GM23248 (cell line): ENCODE results near the gene RUNX3. TPM values are rescaled to one million over a fixed set of nuclear protein-coding genes. Genes with fewer than 3 reads are reported as not detected.
"Not testable (repeated sequence)": the region's sequence is repeated elsewhere in the genome, so short reads cannot be mapped to it uniquely, and the experiment has no call there.

Experiments used
- DNase-seq: peaks from one replicate; pipeline ENCODE4 v3.0.0-alpha.2; 2015
- H2AFZ ChIP-seq: fragments of 200-600 bp; sonication (generic); 2 replicates; pipeline ENCODE4 v1.6.1; 2016; ENCODE audit warnings: antibody characterized with exemption
- H3F3A ChIP-seq: fragments of 200-600 bp; sonication (generic); 2 replicates; pipeline ENCODE4 v1.6.1; 2016; ENCODE audit warnings: mild to moderate bottlenecking, antibody characterized with exemption, mixed run types; ENCODE audit not compliant: insufficient read depth
- H3K27ac ChIP-seq: fragments of 200-600 bp; sonication (generic); 2 replicates; pipeline ENCODE4 v1.5.1; 2016; ENCODE audit warnings: mild to moderate bottlenecking
- H3K27me3 ChIP-seq: fragments of 200-600 bp; sonication (generic); replicated peaks from 2 replicates; pipeline ENCODE4 v1.6.1; 2016; ENCODE audit warnings: mild to moderate bottlenecking; ENCODE audit not compliant: insufficient read depth
- H3K36me3 ChIP-seq: fragments of 200-600 bp; sonication (generic); 2 replicates; pipeline ENCODE4 v1.6.1; 2016; ENCODE audit warnings: low read depth, mild to moderate bottlenecking
- H3K4me1 ChIP-seq: fragments of 200-600 bp; sonication (generic); 2 replicates; pipeline ENCODE4 v1.6.1; 2016; ENCODE audit warnings: mild to moderate bottlenecking; ENCODE audit not compliant: insufficient read depth
- H3K4me2 ChIP-seq: fragments of 200-600 bp; sonication (generic); one replicate; pipeline ENCODE4 v1.6.1; 2016; ENCODE audit warnings: mild to moderate bottlenecking; ENCODE audit not compliant: unreplicated experiment
- H3K4me3 ChIP-seq: fragments of 200-600 bp; sonication (generic); 2 replicates; pipeline ENCODE4 v1.5.1; 2016; ENCODE audit warnings: mild to moderate bottlenecking
- H3K79me2 ChIP-seq: fragments of 200-600 bp; sonication (generic); 2 replicates; pipeline ENCODE4 v1.6.1; 2016; ENCODE audit warnings: mild to moderate bottlenecking; ENCODE audit not compliant: insufficient read depth
- H3K9ac ChIP-seq: fragments of 200-600 bp; sonication (generic); 2 replicates; pipeline ENCODE4 v1.6.1; 2016; ENCODE audit warnings: mild to moderate bottlenecking
- H3K9me2 ChIP-seq: fragments of 200-600 bp; sonication (generic); 2 replicates; pipeline ENCODE4 v1.6.1; 2016; ENCODE audit warnings: mixed run types, mild to moderate bottlenecking, moderate library complexity; ENCODE audit not compliant: insufficient read depth
- H3K9me3 ChIP-seq: fragments of 200-600 bp; sonication (generic); one replicate; pipeline ENCODE4 v1.6.1; 2017; ENCODE audit warnings: low read depth
- H4K20me1 ChIP-seq: fragments of 200-600 bp; sonication (generic); 2 replicates; pipeline ENCODE4 v1.6.0; 2016; ENCODE audit not compliant: insufficient read depth
- EZH2 ChIP-seq: fragments of 200-600 bp; sonication (generic); IDR thresholded peaks from 2 replicates; pipeline ENCODE4 v1.6.1; 2018; ENCODE audit warnings: antibody characterized with exemption, mild to moderate bottlenecking; ENCODE audit not compliant: insufficient read depth, poor library complexity, severe bottlenecking
- EZH2phosphoT487 ChIP-seq: fragments of 200-600 bp; sonication (generic); IDR thresholded peaks from 2 replicates; pipeline ENCODE4 v1.6.1; 2018; ENCODE audit warnings: antibody characterized with exemption, moderate library complexity, mild to moderate bottlenecking, low read depth; ENCODE audit not compliant: insufficient read depth
- WGBS, 2 experiments: methylation state at CpG; one replicate each; pipeline ENCODE4 v1.1.6; 2015 to 2017; ENCODE audit warnings: low lambda C conversion rate in 2 of 2, low coverage in 1 of 2; ENCODE audit errors: missing lambda C conversion rate in 2 of 2; 5-methylcytosine and 5-hydroxymethylcytosine counted together
- in situ Hi-C: fragments of 300-500 bp; cut with MboI; formaldehyde crosslinking; loops from 2 replicates; pipeline ENCODE4 v1.15.0; 2020
- polyA plus RNA-seq: library from polyadenylated mRNA; unstranded; fragments of >200 nt; fragmentation: Nextera tagmentation; extraction: Ambion mirVana; gene quantifications from 2 replicates; pipeline ENCODE4 v1.2.1, GENCODE V29; 2016
- total RNA-seq: library from RNA; depleted of rRNA; stranded (reverse); fragments of >200 nt; shearing (Covaris generic); gene quantifications from 2 replicates; pipeline ENCODE4 v1.2.3, GENCODE V29; 2014

RUNX3 gene
- total and polyA plus RNA-seq, 2 experiments from 2014 or later, result 0.43 to 1.4 TPM

DNA sequence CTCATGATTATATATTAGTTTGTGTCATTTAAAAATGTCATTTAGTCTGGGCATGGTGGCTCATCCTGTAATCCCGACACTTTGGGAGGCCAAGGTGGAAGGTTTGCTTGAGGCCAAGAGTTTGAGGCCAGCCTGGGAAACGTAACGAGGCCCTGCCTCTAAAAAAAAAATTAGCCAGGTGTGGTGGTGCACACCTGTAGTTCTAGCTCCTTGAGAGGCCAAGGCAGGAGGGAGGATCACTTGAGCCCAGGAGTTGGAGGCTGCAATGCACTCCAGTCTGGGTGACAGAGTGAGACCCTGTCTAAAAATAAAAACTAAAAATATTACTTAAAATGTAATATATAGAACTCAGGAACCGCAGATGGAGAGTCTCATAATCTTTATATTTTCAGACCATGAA is 34.6 kb downstream of the RUNX3 start:
- no peak for DNase-seq
- Histone ChIP-seq H3K79me2 (no peaks in the 10 kb centered on the region), H3K27me3 (no peaks in the 10 kb centered on the region), H3K27ac (no peak overlapping the region), H4K20me1 (no peaks in the 10 kb centered on the region), H3K9me3 (no peaks in the 10 kb centered on the region), H2AFZ (no peak overlapping the region), H3K36me3 (no peaks in the 10 kb centered on the region), H3K4me2 (no peak overlapping the region), H3K9ac (no peak overlapping the region), H3K4me1 (no peaks in the 10 kb centered on the region), H3K9me2 (no peaks in the 10 kb centered on the region), H3F3A (no peaks in the 10 kb centered on the region), H3K4me3 (no peak overlapping the region)
- in situ Hi-C loops, result no loop called here
- no peak for TF ChIP-seq EZH2
- TF ChIP-seq EZH2phosphoT487, result no peak
- 85 to 88% methylated on average over 4 of the region's 4 CpGs for WGBS, 2 experiments

DNA sequence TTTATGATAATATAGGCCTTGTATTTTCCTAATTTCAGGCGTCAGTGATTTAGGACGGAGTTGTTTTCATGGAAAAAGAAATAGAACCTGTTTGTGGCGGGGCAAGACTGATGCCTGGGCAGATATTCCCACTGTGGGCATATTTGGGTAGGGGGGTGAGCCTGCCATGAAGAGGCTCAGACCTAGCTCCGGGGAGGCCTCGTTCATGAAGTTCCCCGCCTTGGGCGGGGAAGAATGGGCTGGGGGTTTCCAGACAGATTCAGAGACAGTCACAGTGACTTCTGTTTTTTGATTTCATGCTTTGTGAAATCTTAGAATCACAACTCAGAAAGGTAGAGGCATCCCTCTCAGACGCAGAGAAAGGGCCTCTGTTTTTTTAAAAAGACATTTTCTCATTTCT is 36.1 kb downstream of the RUNX3 start:
- DNase-seq, result no peak
- no peaks in the 10 kb centered on the region for H4K20me1 ChIP-seq

DNA sequence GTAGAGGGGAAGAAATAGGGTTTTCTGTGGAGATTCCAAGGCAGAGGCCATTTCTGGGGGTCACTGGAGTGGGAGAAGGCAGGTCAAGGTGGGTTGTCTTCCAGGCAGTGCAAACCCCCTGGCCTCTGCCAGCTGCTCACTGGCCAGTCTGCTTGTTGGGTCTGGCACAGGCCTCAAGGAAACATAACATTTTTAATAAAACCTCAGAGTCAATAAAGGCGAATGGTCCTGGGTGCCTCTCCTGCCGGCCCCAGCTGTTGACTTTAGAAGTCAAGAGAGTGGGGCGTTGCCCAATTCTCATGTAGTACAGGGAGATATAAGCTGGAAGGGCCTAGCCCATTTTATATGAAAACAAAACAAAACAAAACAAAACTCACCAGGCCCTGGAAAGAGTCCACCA is 36.6 kb downstream of the RUNX3 start:
- Histone ChIP-seq H3K79me2 (no peaks in the 10 kb centered on the region), H3K27ac (no peak overlapping the region), H3K36me3 (no peaks in the 10 kb centered on the region), H3K27me3 (no peaks in the 10 kb centered on the region), H3K4me3 (no peak overlapping the region), H3K9me2 (no peaks in the 10 kb centered on the region), H4K20me1 (no peaks in the 10 kb centered on the region), H3K4me1 (peaks cover 6% of the 10 kb centered on the region), H3K4me2 (no peak overlapping the region), H3F3A (no peaks in the 10 kb centered on the region; the same call in 1 of the 2 replicates), H2AFZ (no peak overlapping the region), H3K9me3 (no peaks in the 10 kb centered on the region), H3K9ac (no peak overlapping the region)
- 76 to 82% methylated on average over 3 of the region's 3 CpGs for WGBS, 2 experiments
- in situ Hi-C loops, result no loop called here
- no peak for DNase-seq
- no peak for TF ChIP-seq EZH2
- TF ChIP-seq EZH2phosphoT487, result no peak

More for the DNA sequence above, 36.1 kb downstream of the RUNX3 start:
- Histone ChIP-seq H3F3A (no peaks in the 10 kb centered on the region; the same call in 1 of the 2 replicates), H3K79me2 (no peaks in the 10 kb centered on the region), H3K27ac (no peak overlapping the region), H3K9me2 (no peaks in the 10 kb centered on the region), H3K4me2 (no peak overlapping the region), H3K27me3 (no peaks in the 10 kb centered on the region), H3K4me1 (peaks cover 6% of the 10 kb centered on the region), H3K9ac (no peak overlapping the region), H3K4me3 (no peak overlapping the region), H3K9me3 (no peaks in the 10 kb centered on the region), H2AFZ (no peak overlapping the region), H3K36me3 (no peaks in the 10 kb centered on the region)
- in situ Hi-C loops, result no loop called here
- 68 to 69% methylated on average over 8 of the region's 8 CpGs for WGBS, 2 experiments
- no peak for TF ChIP-seq EZH2
- TF ChIP-seq EZH2phosphoT487, result no peak

DNA sequence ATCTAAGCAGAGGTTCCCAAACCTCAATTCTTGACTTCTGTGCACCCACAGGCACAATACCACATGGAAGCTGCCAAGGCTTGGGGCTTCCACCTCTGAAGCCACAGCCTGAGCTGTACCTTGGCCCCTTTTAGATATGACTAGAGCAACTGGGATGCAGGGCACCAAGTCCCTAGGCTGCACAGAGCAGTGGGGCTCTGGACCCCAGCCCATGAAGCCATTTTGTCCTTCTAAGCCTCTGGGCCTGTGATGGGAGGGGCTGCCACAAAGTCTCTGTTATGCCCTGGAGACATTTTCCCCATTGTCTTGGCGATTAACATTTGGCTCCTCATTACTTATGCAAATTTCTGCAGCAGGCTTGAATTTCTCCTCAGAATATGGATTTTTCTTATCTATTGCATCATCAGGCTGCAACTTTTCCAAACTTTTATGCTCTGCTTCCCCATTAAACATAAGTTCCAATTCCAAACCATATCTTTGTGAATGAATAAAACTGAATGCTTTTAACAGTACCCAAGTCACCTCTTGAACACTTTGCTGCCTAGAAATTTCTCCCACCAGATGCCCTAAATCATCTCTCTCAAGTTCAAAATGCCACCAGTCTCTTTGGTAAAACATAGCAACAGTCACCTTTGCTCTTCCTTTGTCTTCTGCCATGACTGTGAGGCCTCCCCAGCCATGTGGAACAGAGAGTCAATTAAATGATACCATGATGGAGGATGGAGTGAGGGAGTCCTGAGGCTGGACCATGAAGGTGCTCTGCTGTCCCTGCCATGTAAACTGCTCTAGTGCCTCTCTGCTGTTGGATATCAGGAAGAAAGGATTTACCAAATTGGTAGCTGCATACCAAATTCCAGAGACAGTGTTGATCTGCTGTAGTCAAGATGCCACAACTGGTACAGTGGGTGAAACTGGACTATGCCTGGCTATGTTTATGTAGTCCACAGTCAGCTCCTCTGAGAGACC is 37.6 kb downstream of the RUNX3 start:
- TF ChIP-seq EZH2, result no peak
- TF ChIP-seq EZH2phosphoT487, result no peak
- Histone ChIP-seq H3K4me1 (peaks cover 6% of the 10 kb centered on the region), H3K27ac (no peak overlapping the region), H3K9me2 (no peaks in the 10 kb centered on the region), H3K36me3 (no peaks in the 10 kb centered on the region), H3K79me2 (no peaks in the 10 kb centered on the region), H3K9me3 (no peaks in the 10 kb centered on the region), H3K4me3 (no peak overlapping the region), H4K20me1 (no peaks in the 10 kb centered on the region), H2AFZ (no peak overlapping the region), H3K4me2 (no peak overlapping the region), H3F3A (no peaks in the 10 kb centered on the region; the same call in 1 of the 2 replicates), H3K27me3 (no peaks in the 10 kb centered on the region), H3K9ac (no peak overlapping the region)
- DNase-seq, result no peak
- in situ Hi-C loops, result no loop called here
- 8 to 25% methylated on average over 1 of the region's 1 CpG for WGBS, 2 experiments

DNA sequence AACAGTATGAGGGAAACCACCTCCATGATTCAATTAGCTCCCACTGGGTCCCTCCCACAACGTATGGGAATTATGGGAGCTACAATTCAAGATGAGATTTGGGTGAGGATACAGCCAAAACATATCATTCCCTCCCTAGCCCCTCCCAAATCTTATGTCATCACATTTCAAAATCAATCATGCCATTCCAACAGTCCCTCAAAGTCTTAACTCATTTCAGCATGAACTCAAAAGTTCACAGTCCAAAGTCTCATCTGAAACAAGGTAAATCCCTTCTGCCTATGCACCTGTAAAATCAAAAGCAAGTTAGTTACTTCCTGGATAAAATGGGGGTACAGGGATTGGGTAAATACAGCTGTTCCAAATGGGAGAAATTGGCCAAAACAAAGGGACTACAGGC is 38.7 kb downstream of the RUNX3 start:
- WGBS, 2 experiments, result 18 to 69% methylated on average over 1 of the region's 1 CpG
- H3K36me3 ChIP-seq, H3K27me3 ChIP-seq, H3K9ac ChIP-seq, in situ Hi-C loops, H3K4me1 ChIP-seq, H3F3A ChIP-seq, H3K9me2 ChIP-seq, H3K4me3 ChIP-seq, H3K79me2 ChIP-seq, DNase-seq, H3K9me3 ChIP-seq, H3K27ac ChIP-seq, H4K20me1 ChIP-seq, H2AFZ ChIP-seq, H3K4me2 ChIP-seq: not testable (repeated sequence)
